SK-N-DZ (cell line): Measurements from ENCODE around the gene VMO1.
A peak's percentile ranks its signal among the peaks of the same experiment; 100 is the strongest.

Source experiments
- DNase-seq: peaks from one replicate; pipeline ENCODE4 v3.0.0-alpha.2; 2015; ENCODE audit warnings: low spot score

Gene VMO1

DNA sequence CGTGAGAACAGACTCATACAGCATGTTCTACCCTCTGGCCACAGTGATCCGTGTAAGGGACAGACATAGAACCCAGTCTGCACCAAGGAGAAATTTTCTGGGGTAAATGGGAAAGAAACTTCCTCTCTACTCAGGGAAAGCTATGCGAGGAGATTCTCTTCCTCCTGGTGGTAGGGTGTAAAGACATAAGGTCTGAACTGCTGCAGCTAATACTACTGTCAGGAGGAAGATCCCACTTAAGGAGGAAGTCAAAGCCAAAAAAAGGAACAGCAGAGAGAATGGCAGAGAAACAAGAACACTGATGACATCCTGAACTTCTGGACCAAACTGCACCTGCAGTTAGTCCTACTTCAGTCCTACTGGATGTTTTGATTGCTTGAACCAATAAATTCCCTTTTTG lies 21.6 kb downstream of the VMO1 start:
- DNase-seq: no peak

DNA sequence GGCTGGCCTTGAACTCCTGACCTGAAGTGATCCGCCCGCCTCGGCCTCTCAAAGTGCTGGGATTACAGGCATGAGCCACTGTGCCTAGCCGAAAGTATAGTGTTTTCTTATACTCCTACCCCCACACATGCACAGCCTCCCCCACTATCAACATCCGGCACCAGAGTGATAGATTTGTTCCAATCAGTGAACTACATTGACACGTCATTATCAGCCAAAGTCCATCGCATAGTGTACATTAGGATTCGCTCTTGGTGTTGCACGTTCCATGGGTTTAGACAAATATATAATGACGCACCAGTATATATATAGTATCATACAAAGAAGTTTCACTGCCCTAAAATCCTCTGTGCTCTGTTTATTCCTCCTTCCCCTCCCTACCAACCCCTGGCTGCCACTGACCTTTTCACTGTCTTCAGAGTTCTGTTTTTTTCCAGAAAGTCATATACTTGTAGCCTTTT lies 26.4 kb downstream of the VMO1 start:
- DNase-seq: no peak

DNA sequence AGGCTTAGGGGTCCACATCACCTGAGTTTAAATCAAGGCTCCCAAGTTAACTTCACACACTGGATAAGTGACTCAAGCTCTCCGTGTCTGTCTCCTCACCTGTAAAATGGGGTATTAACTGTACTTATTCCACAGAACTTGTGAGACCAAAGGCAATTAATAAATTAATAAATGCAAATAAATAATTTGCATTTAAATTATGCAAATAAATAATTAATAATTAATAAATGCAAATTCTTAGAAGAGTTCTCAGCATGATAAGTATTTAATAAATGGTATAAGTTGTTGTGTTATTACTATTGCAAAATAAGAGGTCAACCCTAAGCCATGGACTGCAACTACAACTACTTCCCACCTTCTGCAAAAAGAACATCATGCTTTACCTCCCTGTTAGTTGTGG lies 32.8 kb downstream of the VMO1 start:
- no peak for DNase-seq

DNA sequence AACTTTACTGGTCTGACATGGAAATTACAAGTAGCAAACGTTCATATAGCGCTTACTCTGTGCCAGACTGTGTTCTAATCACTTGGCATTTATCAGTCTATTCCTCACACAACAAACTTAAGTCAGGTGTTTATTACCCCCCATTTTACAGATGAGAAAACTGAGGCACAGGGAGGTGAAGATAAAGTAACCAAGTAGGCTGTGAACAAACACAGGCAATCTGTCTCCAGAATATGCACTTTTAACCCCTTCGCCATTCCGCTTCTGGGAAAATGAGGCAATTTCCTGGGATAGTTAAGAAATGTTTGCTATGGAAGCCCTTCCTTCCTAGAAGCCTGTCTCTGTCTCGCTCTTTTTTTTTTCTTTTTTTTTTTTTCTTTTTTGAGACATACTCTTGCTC lies 34.2 kb downstream of the VMO1 start:
- DNase-seq: no peak

DNA sequence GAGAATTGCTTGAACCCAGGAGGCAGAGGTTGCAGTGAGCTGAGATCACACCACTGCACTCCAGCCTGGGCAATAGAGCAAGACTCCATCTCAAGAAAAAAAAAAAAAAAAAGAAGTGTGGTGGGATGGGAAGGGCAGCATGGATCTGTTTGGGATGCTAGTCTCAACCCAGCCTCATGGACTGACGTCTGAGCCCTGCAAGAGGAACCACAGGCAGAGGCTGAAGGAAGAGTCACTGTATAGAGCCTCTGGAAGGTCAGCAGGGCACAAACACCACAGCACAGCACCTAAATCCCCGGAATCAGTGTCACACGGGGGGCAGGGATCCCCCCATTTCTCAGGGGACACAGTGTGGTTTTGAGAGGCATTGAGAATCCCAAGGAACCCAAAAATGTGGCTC lies 35.6 kb downstream of the VMO1 start:
- no peak for DNase-seq

DNA sequence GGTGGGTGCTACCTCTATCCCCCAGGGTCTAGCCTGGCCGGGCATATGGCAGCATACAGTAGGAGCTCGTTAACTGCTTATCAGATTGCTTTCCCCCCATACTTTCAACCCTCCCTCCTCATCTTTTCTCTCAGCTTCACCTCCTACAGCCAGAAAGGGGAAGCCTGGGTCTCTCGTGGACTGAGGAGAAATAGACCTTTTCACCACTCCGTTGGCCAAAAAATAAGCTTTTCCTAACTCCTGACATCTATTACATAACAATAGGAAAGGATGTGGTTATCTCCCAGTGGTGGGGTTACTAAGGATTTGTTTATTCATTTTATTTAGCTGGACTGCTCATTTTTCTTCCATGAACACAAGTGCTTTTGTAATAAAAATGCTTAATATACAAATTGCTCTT lies 37.5 kb downstream of the VMO1 start:
- no peak for DNase-seq

DNA sequence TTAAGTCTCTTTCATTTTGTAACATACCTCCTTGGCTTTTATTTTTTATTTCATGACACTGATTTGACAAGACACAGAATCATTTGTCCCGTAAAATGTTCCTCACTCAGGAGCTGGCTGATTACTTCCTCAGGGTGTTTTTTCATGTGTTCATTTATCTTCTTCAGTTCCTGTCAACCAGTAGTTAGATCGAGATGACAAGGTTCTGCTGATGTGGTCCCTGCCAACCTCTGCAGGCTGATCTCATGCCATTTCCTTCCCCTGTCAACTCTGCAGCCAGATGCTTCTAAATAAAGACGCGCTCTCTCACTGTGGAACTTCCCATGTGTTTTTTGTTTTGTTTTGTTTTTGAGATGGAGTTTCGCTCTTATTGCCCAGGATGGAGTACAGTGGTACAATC lies 38.3 kb downstream of the VMO1 start:
- DNase-seq: peak; percentile 56

DNA sequence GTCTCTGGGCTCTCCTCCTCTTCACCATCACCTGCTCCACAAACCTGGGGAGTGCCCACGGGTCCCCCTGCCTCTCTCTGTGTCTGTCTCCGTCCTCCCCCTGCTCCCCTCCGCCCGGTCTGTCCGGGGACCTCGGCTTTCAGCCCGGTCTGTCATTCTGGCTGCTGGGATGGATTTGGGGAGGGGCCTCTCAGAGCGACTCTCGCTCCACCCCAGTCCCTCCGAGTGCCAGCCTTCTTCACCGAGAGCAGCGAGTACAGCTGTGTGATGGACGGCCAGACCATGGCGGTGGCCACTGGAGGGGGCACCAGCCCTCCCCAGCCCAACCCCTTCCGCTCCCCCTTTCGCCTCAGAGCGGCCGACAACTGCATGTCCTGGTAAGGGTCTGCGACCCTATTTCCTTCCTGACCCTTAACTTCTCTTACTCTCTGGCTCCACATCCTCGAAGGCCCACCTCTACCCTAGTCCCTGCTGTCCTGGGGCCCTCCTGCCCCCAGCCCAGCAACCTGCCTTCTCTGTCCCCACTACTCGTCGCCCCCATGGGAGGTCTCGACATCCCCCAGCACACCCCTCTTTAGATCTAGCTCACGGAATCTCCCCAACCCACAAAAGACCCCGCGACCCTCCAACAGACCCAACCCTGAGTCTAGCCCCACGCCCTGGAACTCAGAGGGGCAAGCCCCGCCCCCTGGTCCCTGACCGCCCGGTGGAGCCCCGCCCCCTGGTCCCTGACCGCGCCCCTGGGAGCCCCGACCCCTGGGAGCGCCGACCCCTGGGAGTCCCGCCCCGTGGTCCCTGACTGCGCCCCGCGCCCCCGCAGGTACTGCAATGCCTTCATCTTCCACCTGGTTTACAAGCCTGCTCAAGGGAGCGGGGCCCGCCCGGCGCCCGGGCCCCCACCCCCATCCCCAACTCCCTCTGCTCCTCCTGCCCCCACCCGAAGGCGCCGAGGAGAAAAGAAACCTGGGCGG lies 40.9 kb downstream of the VMO1 start:
- DNase-seq: no peak

DNA sequence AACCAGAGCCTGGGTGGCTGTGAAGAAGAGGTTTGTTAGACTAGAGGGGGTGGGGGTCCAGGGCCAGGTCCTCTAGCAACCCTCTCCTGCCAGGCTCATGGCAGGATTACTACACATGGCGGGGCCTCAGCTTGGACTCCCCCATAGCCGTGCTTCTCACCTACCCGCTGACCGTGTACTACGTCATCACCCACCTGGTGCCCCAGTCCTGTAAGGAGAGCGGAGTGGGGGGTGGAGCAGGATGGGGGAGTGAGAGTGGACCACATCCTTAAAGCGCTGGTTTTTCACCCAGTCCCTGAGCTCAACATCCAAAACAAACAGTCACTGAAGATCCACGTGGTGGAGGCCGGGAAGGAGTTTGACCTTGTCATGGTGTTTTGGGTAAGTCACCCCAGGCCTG lies 42.3 kb downstream of the VMO1 start:
- DNase-seq: no peak

DNA sequence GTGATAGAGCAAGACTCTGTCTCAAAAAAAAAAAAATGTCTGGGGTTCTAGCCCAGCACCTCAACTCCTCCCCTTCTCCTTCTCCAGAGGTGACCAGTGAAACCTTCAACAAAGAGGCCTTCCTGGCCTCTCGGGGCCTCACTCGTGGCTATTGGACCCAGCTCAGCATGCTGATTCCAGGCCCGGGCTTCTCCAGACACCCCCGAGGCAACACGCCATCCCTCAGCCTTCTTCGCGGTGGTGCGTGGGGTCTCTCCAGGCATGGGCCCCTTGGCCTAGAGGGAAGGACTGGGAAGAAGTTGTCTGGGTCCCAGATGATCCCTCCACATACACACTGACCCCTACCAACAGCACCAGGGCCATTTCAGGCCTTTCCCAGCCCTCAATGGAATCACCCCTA lies 42.9 kb downstream of the VMO1 start:
- no peak for DNase-seq

DNA sequence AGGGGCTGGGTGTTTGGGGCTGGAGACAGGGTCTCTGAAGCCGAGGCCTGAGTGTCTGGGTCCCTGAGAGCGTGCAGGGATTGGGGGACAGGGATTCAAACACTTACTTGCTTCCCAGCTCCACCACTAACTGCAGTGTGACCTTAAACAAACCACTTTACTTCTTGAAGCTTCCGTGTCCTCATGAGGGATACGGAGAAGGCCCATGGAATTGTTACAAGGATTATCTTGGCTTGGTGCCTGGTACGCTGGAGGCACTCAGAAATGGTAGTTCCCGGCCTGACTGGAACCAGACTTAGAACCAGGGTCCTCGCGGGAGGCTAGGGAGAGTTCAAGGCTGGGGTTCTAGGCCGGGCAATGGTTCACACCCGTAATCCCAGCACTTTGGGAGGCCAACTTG lies 43.5 kb downstream of the VMO1 start:
- no peak for DNase-seq

DNA sequence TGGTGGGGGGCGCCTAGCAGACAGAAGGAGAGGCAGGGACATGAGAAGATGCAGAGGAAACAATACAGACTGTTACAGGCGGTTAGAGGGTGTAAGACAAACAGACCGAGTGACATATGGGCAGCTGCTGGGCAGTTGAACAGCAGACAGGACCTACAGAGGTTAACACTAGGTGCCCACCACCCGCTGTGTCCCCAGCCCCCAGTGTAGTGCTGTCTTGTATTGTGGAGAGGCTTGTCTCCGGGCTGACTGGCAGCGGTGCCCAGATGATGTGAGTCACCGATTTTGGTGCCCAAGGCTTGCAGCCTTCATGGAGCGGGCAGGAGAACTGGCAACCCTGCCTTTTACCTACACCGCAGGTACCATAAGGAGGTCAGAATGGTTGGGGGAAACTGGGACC lies 44.0 kb downstream of the VMO1 start:
- DNase-seq: no peak

DNA sequence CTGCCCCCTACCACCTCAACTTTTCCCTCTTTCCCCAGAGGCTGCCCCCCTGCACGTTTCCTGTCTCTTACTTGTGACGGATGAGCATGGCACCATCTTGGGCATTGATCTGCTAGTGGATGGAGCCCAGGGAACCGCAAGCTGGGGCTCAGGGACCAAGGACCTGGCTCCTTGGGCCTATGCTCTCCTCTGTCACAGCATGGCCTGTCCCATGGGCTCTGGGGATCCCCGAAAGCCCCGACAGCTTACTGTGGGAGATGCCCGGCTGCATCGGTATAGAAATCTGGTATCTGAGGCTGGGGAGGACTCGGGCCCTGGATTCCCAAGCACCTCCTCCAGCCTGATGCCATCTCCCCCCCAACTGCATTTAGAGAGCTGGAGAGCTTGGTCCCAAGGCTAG lies 44.6 kb downstream of the VMO1 start:
- DNase-seq: no peak

DNA sequence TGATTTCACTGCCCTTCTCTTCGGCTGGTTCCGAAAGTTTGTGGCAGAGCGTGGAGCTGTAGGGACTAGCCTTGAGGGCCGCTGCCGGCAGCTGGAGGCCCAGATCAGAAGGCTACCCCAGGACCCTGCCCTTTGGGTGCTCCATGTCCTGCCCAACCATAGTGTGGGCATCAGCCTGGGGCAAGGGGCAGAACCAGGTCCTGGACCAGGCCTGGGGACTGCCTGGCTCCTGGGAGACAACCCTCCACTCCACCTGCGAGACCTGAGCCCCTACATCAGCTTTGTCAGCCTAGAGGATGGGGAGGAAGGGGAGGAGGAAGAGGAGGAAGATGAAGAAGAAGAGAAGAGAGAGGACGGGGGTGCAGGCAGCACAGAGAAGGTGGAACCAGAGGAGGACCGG lies 45.6 kb downstream of the VMO1 start:
- DNase-seq: no peak

DNA sequence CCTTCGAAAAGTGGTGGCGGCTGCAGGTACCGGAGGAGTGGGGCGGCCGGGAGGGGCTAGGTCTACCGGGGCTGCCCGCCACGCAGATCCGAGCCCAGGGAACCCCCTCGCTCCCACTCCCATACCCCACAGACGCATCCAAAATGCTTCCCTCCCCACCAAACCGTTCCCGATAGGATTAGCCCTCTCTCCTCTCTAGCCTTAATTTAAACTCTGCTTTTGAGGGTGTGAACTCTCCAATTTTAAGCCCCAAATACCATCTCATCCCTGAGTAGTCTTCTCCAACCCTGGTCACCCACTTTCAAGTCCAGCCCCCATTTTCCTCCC lies 46.2 kb downstream of the VMO1 start:
- no peak for DNase-seq

DNA sequence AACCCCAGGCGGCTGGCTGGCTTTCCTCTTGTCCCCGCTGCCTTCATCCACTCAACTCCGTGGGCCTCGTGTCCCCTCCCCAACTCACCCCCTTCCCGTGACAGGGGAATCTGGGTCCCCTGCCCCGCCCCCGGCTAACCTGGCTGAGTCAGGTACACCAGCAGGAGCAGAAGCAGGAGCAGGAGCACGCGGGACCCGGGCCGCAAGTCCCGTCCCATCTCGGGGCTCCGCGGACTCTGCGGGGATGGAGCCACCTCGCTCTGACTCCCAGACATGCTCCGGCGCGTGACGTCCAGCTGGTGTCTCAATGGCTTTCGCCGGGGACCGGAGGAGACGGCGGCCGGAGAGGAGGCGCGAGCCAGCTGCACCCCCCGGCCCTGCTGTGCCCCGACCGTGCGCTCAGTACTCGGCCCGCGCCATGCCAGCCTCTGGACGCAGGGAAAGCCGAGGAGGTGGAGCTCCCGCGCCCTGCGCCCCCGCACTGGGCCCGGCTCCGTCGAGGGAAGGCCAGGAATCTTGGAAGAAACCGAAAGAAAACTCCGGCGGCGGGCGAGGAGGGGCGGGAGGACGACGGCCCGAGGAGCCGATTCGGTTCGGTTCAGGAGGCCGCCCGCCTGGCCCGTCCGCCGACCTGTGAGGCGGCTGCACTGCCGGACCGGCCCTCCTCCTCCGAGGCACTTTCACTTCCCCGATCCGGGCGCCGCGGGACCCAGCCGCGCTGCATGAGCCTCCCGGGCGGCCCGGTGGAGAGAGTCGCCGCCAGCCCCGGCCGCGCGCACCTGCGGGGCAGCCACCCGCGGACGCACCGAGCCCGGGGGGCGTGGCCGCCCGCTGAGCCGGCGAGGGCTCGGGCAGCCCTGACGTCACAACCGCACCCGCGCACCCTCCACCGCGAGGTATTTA lies 46.8 kb downstream of the VMO1 start, which contains the start of the genes CXCL16 and ZMYND15:
TSS of gene CXCL16 (minus strand) at position 807 of the 903 bp plus-strand sequence. CDS start at position 218, 589 bp downstream.
TSS of gene ZMYND15 (plus strand) at position 712 of the 903 bp plus-strand sequence. CDS start 716 bp downstream, outside the sequence.
- no peak for DNase-seq

DNA sequence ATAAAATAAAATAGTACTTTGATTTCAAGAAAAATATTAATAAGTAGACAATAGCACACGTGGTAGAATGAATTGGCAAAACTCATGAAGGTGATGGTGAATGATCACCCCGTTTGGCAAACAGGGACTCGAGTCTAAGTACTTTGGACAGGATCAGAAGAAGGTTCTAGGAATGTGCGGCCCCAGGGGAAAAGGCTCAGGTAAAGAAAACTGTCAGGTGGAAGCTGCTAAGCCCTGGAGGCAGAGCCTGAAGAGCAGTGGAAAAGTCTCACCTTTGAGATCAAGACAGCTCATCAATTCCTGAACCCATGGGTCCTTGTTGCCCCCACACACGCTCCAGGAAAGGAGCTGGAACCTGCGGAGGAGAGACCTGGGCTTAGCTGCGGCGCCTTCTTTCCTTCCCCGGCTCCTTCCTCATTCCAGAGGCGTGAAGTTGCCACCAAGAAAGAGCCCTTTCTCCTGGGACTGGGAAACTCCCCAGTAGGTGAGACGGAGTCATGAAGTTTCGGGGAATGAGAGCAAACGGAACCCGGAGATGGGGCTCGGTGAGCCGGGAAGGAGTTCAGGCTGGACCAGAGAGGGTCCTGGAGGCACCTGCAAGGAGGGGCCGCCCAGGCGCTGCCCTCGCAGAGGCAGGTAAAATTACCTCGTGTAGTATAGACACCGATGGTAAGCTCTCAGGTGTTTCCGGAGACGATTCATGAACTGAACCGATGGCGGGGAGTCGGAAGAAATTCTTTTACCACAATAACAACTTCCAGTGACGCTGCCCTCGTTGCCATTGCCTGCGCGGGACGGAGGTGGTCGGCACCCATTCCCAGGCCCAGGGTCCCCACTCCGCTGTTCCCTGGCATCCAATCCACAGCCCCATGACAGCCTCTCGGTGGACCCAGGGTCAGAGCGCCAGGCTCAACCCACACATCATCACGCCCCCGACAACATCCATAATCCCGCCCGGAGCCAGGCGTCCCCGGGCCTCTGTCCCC lies 47.7 kb downstream of the VMO1 start:
- DNase-seq: no peak

DNA sequence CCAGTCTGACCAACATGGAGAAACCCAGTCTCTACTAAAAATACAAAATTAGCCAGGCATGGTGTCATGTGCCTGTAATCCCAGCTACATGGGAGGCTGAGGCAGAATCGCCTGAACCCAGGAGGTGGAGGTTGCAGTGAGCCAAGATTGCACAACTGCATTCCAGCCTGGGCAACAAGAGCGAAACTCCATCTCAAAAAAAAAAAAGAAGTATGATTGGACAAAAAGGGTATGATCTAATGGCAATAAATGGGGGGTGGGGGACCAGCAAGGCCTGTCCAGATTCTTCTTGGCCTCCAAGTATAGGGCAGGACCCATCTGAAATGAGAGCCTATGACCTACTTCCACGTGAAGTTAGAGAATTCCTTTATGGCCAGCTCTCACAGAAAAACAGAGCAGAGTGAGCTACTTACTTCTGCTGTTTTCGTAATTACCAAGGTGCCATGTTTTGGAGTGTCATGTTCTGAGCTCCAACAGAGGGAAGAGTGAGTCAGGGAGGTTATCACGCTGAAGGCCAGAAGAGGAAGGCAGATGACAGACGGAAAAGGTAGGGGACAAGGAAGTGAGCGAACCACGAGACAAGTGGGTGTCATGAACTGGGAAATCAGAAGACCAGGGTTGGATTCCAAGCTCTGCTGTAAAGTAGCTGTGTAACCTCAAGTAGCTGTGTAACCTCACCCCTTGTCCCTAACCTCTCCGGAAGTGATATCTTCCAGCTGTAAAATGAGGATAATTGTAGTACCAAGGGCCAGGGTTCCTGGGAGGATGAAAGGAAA lies 50.1 kb downstream of the VMO1 start:
- no peak for DNase-seq
